K562 (cell line): Measurements from ENCODE around the gene SLC25A26. TPM values are rescaled to one million over a fixed set of nuclear protein-coding genes. Genes with fewer than 3 reads are reported as not detected.

Experiments used
- ATAC-seq: fragments of 200-7000 bp; cut with Tn5 transposase; 3 replicates; pipeline ENCODE4 v1.9.1; 2020; ENCODE audit warnings: moderate library complexity
- BruUV-seq: library from RNA; stranded (reverse); fragments of 400-500 nt; replicated peaks from 2 replicates; lab custom pipeline; 2021; lab: Mats Ljungman, UMichigan
- CTCF ChIA-PET: fragments of 300-600 bp; formaldehyde crosslinking; extraction: SDS; loops from one replicate; lab custom pipeline; 2021; ENCODE audit warnings: low intra/inter-chr PET ratio; lab: Yijun Ruan, JAX
- POLR2A ChIA-PET: fragments of 300-600, 350-650 bp; sonication (Branson Sonifier 250); formaldehyde crosslinking; extraction: SDS; loops from one replicate; lab custom pipeline; 2021; ENCODE audit warnings: antibody characterized with exemption, inconsistent platforms; lab: Yijun Ruan, JAX
- DNase-seq, 4 experiments: peaks; one replicate each; pipeline versions ENCODE4 v3.0.0 to v3.0.0-alpha.2; 2011 to 2018; ENCODE audit warnings: low spot score in 3 of 4, mixed read lengths in 3 of 4; ENCODE audit errors: extremely low read depth in 1 of 4
- FAIRE-seq: peaks from 2 replicates; lab custom pipeline; 2011; peaks lifted over from hg19 to GRCh38; lab: Jason Lieb, UNC
- H2AFZ ChIP-seq: 2 replicates; pipeline ENCODE4 v1.6.0; 2011; ENCODE audit warnings: low read depth, low read length, control low read depth, inconsistent platforms
- H3K27ac ChIP-seq: fragments of 200-600 bp; 3 replicates; pipeline ENCODE4 v1.8.0; 2011; ENCODE audit warnings: low read depth, mild to moderate bottlenecking, control low read depth, inconsistent platforms, low read length, moderate library complexity, mixed read lengths; ENCODE audit errors: extremely low read depth
- H3K27me3 ChIP-seq, 2 experiments: fragments of 300-600 bp in 1 of 2; 2 replicates in 1 of 2; 3 replicates in 1 of 2; pipeline versions ENCODE4 v1.6.0 to v1.8.0; 2011; ENCODE audit warnings: inconsistent platforms in 2 of 2, low read length in 2 of 2, mild to moderate bottlenecking in 1 of 2, mixed read lengths in 1 of 2, moderate library complexity in 1 of 2; ENCODE audit not compliant: control insufficient read depth in 2 of 2, insufficient read depth in 2 of 2
- H3K36me3 ChIP-seq: fragments of 300-600 bp; 3 replicates; pipeline ENCODE4 v1.8.0; 2011; ENCODE audit warnings: mild to moderate bottlenecking, low read length, inconsistent platforms; ENCODE audit not compliant: control insufficient read depth, insufficient read depth
- H3K4me1 ChIP-seq, 2 experiments: fragments of 200-600 bp in 1 of 2; replicated peaks in 1 of 2; 2 replicates in 1 of 2; 3 replicates in 1 of 2; pipeline versions ENCODE4 v1.5.1 to v1.8.0; 2011; ENCODE audit warnings: inconsistent platforms in 2 of 2, low read length in 2 of 2, mild to moderate bottlenecking in 1 of 2, mixed read lengths in 1 of 2, moderate library complexity in 1 of 2; ENCODE audit not compliant: control insufficient read depth in 2 of 2, insufficient read depth in 2 of 2
- H3K4me2 ChIP-seq: 2 replicates; pipeline ENCODE4 v1.6.1; 2011; ENCODE audit warnings: low read length, control low read depth, inconsistent platforms, mixed read lengths; ENCODE audit not compliant: insufficient read depth
- H3K4me3 ChIP-seq: fragments of 200-600 bp; sonication (generic), shearing (Covaris generic); 2 replicates; pipeline ENCODE4 v1.5.1; 2016; ENCODE audit warnings: control low read depth, inconsistent platforms
- H3K79me2 ChIP-seq: fragments of 200-600 bp; 3 replicates; pipeline ENCODE4 v1.8.0; 2011; ENCODE audit warnings: low read length, inconsistent platforms; ENCODE audit not compliant: control insufficient read depth, insufficient read depth
- H3K9ac ChIP-seq, 2 experiments: 2 replicates each; pipeline versions ENCODE4 v1.6.0 to v1.6.1; 2011; ENCODE audit warnings: low read depth in 2 of 2, low read length in 2 of 2, control low read depth in 1 of 2, inconsistent platforms in 1 of 2, mild to moderate bottlenecking in 1 of 2, mixed read lengths in 1 of 2; ENCODE audit not compliant: insufficient read depth in 1 of 2
- H3K9me1 ChIP-seq: one replicate; pipeline ENCODE4 v1.6.0; 2011; ENCODE audit warnings: inconsistent platforms, mild to moderate bottlenecking, low read length, moderate library complexity; ENCODE audit not compliant: control insufficient read depth, insufficient read depth
- H3K9me3 ChIP-seq: replicated peaks from 2 replicates; pipeline ENCODE4 v1.5.1; 2011; ENCODE audit warnings: low read depth, low read length, inconsistent platforms; ENCODE audit not compliant: control insufficient read depth, insufficient read depth
- H4K20me1 ChIP-seq: replicated peaks from 2 replicates; pipeline ENCODE4 v1.6.1; 2011; ENCODE audit warnings: low read length, inconsistent platforms, mixed read lengths; ENCODE audit not compliant: control insufficient read depth, insufficient read depth
- KDM1A ChIP-seq, 2 experiments: fragments of 450-650 bp; IDR thresholded peaks; 2 replicates each; pipeline ENCODE4 v1.6.1; 2016; ENCODE audit warnings: mild to moderate bottlenecking in 2 of 2
- MAFG ChIP-seq: fragments of 450-650 bp; conservative IDR thresholded peaks from 2 replicates; pipeline ENCODE4 v1.6.1; 2016; ENCODE audit warnings: missing genetic modification characterization, missing compliant biosample characterization
- whole genome bisulfite sequencing: fragments of 100-300 bp; shearing (Covaris generic); methylation state at CpG from one replicate; pipeline ENCODE4 v1.1.6; 2016; ENCODE audit warnings: low coverage, mixed read lengths; ENCODE audit not compliant: insufficient coverage; ENCODE audit errors: missing lambda C conversion rate; 5-methylcytosine and 5-hydroxymethylcytosine counted together
- in situ Hi-C: fragments of 300-500 bp; cut with MboI; formaldehyde crosslinking; loops from 4 replicates; pipeline ENCODE4 v1.15.0; 2018; ENCODE audit warnings: inconsistent platforms, mixed read lengths
- intact Hi-C: fragments of 100-400 bp; cut with micrococcal nuclease; formaldehyde crosslinking; loops from 2 replicates; pipeline ENCODE4 v1.14.2; 2022
- polyA plus RNA-seq, 8 experiments: library from polyadenylated mRNA; depleted of rRNA in 4 of 8; stranded (reverse) in 5 of 8; unstranded in 3 of 8; fragments of >200 nt; fragmentation: Nextera tagmentation in 2 of 8; fragmentation: Illumina TruSeq in 1 of 8; extraction: Ambion mirVana in 2 of 8; extraction: Trizol in 1 of 8; gene quantifications; 2 replicates each; pipeline versions ENCODE4 v1.2.1 to v1.2.3, GENCODE V29; 2011 to 2014; ENCODE audit warnings: inconsistent platforms in 1 of 8, missing spikeins in 1 of 8
- total RNA-seq, 7 experiments: library from RNA; depleted of rRNA in 6 of 7; stranded (reverse); fragments of >200 nt in 6 of 7; fragmentation: Illumina TruSeq in 2 of 7; extraction: Trizol in 2 of 7; gene quantifications; 2 replicates each; pipeline versions ENCODE4 v1.2.1 to v1.2.3, GENCODE V29; 2011 to 2021; ENCODE audit warnings: low replicate concordance in 1 of 7
- TF ChIP-seq, protein P1 (sequence below): IDR thresholded peaks from 2 replicates; pipeline ENCODE4 v1.6.1; 2016; ENCODE audit warnings: missing genetic modification characterization, missing compliant biosample characterization
- TF ChIP-seq, protein P2 (sequence below): fragments of 450-650 bp; IDR thresholded peaks from 2 replicates; pipeline ENCODE4 v1.6.1; 2017; ENCODE audit warnings: antibody characterized with exemption

Gene SLC25A26
- total and polyA plus RNA-seq, 9 of the 15 experiments (the other 6 are each of a cell fraction or from before 2014, with no cell fraction given) = 7.2 to 29.1 (median 12.6) TPM

DNA sequence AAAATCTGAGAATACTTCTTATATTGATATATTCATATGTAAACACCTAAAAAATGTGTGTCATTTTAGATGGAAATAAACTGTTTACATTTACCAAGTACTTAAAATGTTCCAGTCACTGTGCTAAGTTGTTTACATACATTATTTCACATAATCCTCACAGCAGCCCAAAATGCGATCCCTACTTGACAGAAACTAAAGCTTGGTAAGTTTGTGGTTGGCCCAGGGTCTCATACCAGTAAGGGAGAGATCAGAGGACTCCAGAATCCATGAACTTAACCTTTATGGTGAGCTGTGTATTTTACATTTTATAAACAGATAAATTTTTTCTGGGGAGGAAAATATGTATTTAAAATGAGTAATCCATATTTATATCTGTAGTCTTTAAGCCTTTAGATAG is 51.2 kb downstream of the SLC25A26 start:
- FAIRE-seq (no peak), DNase-seq (no peak), ATAC-seq (no peak)
- intact Hi-C loops (no loop called here), in situ Hi-C loops (no loop called here)
- Histone ChIP-seq H3K36me3 (no peaks in the 10 kb centered on the region), H3K9ac (no peak overlapping the region), H2AFZ (no peak overlapping the region), H3K9me3 (no peaks in the 10 kb centered on the region), H3K4me1 (no peaks in the 10 kb centered on the region), H3K9me1 (no peaks in the 10 kb centered on the region), H4K20me1 (no peaks in the 10 kb centered on the region), H3K27ac (no peak overlapping the region), H3K4me3 (no peak overlapping the region), H3K79me2 (no peaks in the 10 kb centered on the region), H3K27me3 (no peaks in the 10 kb centered on the region), H3K4me2 (no peak overlapping the region)
- no peak for TF ChIP-seq KDM1A (IDR thresholded peaks at IDR 0.05)
- TF ChIP-seq, protein P1, sequence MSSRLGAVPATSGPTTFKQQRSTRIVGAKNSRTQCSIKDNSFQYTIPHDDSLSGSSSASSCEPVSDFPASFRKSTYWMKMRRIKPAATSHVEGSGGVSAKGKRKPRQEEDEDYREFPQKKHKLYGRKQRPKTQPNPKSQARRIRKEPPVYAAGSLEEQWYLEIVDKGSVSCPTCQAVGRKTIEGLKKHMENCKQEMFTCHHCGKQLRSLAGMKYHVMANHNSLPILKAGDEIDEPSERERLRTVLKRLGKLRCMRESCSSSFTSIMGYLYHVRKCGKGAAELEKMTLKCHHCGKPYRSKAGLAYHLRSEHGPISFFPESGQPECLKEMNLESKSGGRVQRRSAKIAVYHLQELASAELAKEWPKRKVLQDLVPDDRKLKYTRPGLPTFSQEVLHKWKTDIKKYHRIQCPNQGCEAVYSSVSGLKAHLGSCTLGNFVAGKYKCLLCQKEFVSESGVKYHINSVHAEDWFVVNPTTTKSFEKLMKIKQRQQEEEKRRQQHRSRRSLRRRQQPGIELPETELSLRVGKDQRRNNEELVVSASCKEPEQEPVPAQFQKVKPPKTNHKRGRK (tag) = no peak
- TF ChIP-seq, protein P2, sequence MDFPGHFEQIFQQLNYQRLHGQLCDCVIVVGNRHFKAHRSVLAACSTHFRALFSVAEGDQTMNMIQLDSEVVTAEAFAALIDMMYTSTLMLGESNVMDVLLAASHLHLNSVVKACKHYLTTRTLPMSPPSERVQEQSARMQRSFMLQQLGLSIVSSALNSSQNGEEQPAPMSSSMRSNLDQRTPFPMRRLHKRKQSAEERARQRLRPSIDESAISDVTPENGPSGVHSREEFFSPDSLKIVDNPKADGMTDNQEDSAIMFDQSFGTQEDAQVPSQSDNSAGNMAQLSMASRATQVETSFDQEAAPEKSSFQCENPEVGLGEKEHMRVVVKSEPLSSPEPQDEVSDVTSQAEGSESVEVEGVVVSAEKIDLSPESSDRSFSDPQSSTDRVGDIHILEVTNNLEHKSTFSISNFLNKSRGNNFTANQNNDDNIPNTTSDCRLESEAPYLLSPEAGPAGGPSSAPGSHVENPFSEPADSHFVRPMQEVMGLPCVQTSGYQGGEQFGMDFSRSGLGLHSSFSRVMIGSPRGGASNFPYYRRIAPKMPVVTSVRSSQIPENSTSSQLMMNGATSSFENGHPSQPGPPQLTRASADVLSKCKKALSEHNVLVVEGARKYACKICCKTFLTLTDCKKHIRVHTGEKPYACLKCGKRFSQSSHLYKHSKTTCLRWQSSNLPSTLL = no peak
- TF ChIP-seq MAFG = no peak
- POLR2A ChIA-PET = no interaction called here
- WGBS = 100% methylated on average over 1 of the region's 1 CpG
- CTCF ChIA-PET = no interaction called here
- no TSS peak for BruUV-seq
